ENCODE measurements around the gene RFPL4AL1. TPM values are rescaled to one million over a fixed set of nuclear protein-coding genes. Genes with fewer than 3 reads are reported as not detected.
"Not testable (repeated sequence)": the region's sequence is repeated elsewhere in the genome, so short reads cannot be mapped to it uniquely, and the experiment has no call there.

The RFPL4AL1 gene
- total RNA-seq, result not detected in 2 replicates

DNA sequence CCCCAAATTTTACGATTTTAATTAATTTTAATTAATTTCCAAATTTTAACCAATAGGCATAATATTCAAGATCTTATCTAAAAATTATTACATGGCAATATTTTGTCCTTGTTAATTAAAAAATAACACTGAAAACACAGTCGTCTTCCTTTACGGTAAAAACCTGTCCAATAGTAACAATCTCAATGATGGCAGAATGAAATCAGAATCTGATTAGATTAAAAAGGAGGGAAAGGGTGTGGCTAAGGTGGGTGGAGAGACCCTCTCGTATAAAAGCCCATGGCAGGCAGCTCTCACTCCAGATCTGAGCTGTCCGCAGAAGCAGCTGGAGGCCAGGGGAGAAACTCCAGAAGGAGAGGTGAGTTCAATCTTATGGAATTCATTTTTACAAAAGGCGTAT lies at the start of gene RFPL4AL1:
Gene RFPL4AL1, plus strand, starts transcription at position 301 of the 400 bp plus-strand sequence. CDS start 2,687 bp downstream, outside the sequence.
- intact Hi-C loops (cut with micrococcal nuclease), result not testable (repeated sequence)

DNA sequence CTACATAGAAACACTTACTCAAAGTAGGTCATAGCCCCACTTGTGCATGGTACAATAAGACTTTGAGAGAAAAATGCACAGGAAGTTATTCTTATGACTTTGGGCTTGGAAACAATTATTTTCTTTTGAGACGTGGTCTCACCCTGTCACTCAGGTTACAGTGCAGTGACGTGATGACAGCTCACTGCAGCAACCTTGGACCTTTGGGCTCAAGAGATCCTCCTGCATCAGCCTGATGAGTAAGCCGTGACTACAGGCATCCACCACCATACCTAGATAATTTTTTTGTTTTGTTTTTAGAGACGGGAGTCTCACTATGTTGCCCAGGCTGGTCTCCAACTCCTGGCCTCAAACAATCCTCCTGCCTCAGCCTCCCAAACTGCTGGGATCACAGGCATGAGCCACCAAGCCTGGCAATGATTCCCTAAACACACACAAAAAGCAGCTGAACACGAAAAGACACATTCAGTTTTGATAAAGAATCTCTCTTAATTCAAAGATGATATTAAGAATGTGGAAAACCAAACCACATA lies 48.6 kb upstream of the RFPL4AL1 start:
- intact Hi-C loops (cut with micrococcal nuclease), result no loop called here

- intact Hi-C loops (cut with micrococcal nuclease), result no loop called here
These were observed 48.1 kb upstream of the RFPL4AL1 start for GRCh38 chr19:55720801-55721200.

- intact Hi-C loops (cut with micrococcal nuclease), result no loop called here
These were observed 45.4 kb upstream of the RFPL4AL1 start for GRCh38 chr19:55723491-55723890.

DNA sequence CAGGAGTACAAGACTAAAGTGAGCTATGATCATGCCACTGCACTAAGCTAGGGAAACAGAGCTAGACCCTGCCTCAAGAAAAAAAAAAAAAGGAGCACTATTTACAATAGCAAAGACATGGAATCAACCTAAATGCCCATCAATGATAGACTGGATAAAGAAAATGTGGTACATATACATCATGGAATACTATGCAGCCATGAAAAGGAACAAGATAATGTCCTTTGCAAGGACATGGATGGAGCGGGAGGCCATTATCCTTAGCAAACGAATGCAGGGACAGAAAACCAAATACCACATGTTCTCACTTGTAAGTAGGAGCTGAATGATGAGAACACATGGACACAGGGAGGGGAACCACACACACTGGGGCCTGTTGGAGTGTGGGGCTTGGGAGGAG lies 38.5 kb upstream of the RFPL4AL1 start:
- intact Hi-C loops (cut with micrococcal nuclease), result not testable (repeated sequence)

- intact Hi-C loops (cut with micrococcal nuclease), result no loop called here
These were observed 30.6 kb upstream of the RFPL4AL1 start, which contains the start of gene NLRP9 for GRCh38 chr19:55738302-55738701. TSS of gene NLRP9 (minus strand) at chr19:55738402. CDS start at chr19:55738374, 28 bp downstream.

DNA sequence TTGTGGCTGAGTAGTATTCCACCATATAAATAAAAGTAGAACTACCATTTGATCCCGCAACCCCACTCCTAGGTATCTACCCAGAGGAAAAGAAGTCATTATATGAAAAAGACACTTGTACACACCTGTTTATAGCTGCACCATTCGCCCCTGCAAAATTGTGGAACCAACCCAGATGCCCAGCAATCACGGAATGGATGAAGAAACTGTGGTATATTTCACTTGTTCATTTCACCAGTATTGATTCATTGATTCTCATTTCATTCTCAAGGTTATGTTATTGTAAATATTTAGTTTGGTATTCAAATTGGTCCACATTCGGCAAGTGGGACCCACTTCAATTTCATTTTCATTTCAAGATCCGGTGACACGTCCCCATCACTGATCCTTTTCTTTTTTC lies 18.2 kb upstream of the RFPL4AL1 start:
- intact Hi-C loops (cut with micrococcal nuclease), result no loop called here

- intact Hi-C loops (cut with micrococcal nuclease), result no loop called here
These were observed 15.5 kb upstream of the RFPL4AL1 start for GRCh38 chr19:55753401-55753800.

DNA sequence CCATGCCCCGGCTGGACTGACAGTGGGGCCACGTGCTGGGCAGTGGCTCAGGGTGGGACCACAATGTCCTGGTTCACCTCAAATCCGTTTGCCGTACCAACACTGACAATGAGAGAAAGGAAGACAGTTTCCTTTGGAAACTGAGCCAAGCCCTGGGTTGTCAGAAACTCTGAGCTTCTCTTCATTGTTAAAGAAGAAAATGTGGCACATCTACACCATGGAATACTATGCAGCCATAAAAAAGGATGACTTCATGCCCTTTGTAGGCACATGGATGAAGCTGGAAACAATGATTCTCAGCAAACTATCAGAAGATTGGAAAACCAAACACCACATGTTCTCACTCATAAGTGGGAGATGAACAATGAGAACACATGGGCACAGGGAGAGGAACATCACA lies 12.1 kb upstream of the RFPL4AL1 start:
- intact Hi-C loops (cut with micrococcal nuclease), result not testable (repeated sequence)

GRCh38 chr19:55758797-55759196 lies 10.1 kb upstream of the RFPL4AL1 start, which contains the start of gene RFPL4A:
TSS of gene RFPL4A (plus strand) at chr19:55759097. CDS start at chr19:55761801, 2,704 bp downstream.
- intact Hi-C loops (cut with micrococcal nuclease), result not testable (repeated sequence)

DNA sequence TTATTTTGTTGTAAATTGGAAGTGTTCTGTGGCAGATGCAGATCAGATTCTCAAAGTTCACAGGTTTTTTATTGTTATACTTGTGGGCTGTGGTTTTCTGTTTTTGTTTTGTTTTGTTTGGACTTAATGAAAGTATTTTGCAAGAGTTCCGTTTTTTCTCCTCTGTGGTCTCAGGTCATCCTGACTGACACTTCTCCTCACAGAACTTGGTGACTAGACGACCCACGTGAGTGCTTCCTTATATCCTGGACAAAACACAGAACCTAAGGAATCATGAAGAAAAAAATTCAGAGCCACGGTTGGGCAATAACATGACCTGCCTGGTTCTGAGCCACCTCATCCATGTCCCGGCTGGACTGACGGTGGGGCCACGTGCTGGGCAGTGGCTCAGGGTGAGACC lies 2.5 kb upstream of the RFPL4AL1 start:
- intact Hi-C loops (cut with micrococcal nuclease), result no loop called here

- intact Hi-C loops (cut with micrococcal nuclease), result not testable (repeated sequence)
These were observed 714 bp downstream of the RFPL4AL1 start for GRCh38 chr19:55769632-55770031.

DNA sequence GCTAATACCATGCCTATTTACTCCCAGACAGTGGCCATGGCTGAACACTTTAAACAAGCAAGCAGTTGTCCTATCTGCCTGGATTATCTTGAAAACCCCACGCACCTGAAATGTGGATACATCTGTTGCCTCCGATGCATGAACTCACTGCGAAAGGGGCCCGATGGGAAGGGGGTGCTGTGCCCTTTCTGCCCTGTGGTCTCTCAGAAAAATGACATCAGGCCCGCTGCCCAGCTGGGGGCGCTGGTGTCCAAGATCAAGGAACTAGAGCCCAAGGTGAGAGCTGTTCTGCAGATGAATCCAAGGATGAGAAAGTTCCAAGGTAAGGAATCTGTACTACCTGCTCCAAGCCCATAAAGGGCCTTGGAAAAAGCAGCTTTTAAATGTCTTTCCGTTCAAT lies 8.6 kb downstream of the RFPL4AL1 start:
- intact Hi-C loops (cut with micrococcal nuclease), result no loop called here

GRCh38 chr19:55778331-55778730 lies 9.4 kb downstream of the RFPL4AL1 start:
- intact Hi-C loops (cut with micrococcal nuclease), result no loop called here

GRCh38 chr19:55781112-55781511 lies 12.2 kb downstream of the RFPL4AL1 start:
- intact Hi-C loops (cut with micrococcal nuclease), result no loop called here

- intact Hi-C loops (cut with micrococcal nuclease), result no loop called here
These were observed 26.1 kb downstream of the RFPL4AL1 start for GRCh38 chr19:55795021-55795420.

- intact Hi-C loops (cut with micrococcal nuclease), result no loop called here
These were observed 32.5 kb downstream of the RFPL4AL1 start for GRCh38 chr19:55801416-55801815.

GRCh38 chr19:55802281-55802680 lies 33.4 kb downstream of the RFPL4AL1 start:
- intact Hi-C loops (cut with micrococcal nuclease), result no loop called here

DNA sequence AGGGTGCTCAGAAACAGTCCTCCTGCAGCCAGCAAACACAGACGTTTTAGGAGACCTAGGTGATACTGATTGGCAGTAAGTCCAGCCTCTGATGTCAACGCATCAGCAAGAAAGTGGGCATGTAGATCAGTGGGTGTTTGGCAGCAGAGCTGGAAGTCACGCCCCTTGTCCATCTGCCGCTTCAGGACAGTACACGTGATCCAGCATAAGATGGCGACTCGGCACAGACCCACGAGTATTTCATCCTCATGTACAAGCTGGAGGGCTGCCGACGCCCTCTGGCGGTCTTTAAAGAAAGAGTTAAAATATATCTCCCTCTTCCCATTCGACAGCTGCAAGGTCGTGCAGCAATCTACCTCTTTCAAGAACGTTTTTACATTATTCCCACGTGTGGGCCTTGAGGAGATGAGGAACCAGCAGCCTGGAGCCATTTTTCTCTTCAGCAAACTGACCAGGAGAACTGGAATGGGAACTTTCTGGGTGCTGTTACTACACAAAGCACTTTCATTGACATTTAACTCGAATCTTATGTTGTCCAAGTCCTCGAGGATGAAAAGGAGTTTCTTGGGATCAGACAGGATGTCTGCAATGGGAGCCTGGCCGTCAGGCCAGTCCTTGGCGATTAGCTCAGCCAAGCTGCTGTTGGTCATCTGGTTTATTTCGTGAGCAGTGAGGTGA lies 40.6 kb downstream of the RFPL4AL1 start:
- intact Hi-C loops (cut with micrococcal nuclease), result loop anchor here (1.0 kb wide), 1 partner anchor 23 kb away; no protein-coding TSS in a partner anchor

DNA sequence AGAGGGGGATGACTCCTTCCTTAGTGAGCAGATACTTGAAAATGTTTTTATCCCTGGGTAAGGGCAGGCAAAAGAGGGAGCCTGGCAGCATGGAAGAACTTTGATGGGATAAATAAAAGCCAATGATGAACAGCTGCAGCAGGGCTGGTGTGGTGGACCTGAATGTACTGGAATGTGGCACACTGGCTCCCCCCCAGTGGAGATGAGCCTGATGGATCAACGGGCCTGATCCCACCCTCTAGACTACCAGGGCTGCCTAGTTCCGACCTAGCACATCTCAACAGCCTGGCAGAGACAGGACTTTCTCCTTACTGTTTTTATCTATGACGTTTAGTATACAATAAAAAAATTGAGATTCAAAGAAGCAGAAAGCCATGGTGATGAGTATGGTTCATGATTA lies 42.4 kb downstream of the RFPL4AL1 start:
- intact Hi-C loops (cut with micrococcal nuclease), result no loop called here

- intact Hi-C loops (cut with micrococcal nuclease), result no loop called here
These were observed 43.5 kb downstream of the RFPL4AL1 start for GRCh38 chr19:55812449-55812848.

DNA sequence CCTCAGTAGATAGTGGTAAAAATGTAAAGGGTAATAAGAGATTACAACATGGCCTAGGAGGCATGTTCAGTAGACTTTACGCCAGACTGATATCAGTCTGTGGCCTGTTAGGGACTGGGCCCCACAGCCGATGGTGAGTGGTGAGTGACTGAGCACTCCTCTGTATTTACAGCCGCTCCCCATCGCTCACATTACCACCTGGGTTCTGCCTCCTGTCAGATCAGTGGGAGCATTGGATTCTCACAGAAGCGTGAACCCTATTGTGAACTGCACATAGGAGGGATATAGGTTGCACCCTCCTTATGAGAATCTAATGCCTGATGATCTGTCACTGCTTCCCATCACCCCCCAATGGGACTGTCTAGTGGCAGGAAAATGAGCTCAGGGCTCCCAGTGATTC lies 45.0 kb downstream of the RFPL4AL1 start:
- intact Hi-C loops (cut with micrococcal nuclease), result no loop called here

- intact Hi-C loops (cut with micrococcal nuclease), result no loop called here
These were observed 51.1 kb downstream of the RFPL4AL1 start for GRCh38 chr19:55820037-55820436.

All from T-helper 1 cell treated with Interleukin-12 subunit alpha and Interleukin-12 subunit beta and Interleukin-4 antibody, amounts not matched to agents 30 ng/mL and 1 ng/mL, for 36 hours (primary cell).